ENCODE data around the gene IWS1. TPM values are rescaled to one million over a fixed set of nuclear protein-coding genes. Genes with fewer than 3 reads are reported as not detected.
"Not testable (repeated sequence)": the region's sequence is repeated elsewhere in the genome, so short reads cannot be mapped to it uniquely, and the experiment has no call there.

Gene IWS1
- total RNA-seq, 1 donor from 2014 or later = 77.1 TPM

- no peak overlapping the region for H3K4me3 ChIP-seq (ENCODE audit: low read depth, low read length)
- no peak for TF ChIP-seq CTCF (conservative IDR thresholded peaks at IDR 0.05; ENCODE audit: low read depth, low read length)
- DNase-seq (ENCODE audit: low read depth) = no peak
These were observed 63.8 kb downstream of the IWS1 start for GRCh38 chr2:127462461-127462860.

GRCh38 chr2:127456960-127457359 lies 69.3 kb downstream of the IWS1 start:
- DNase-seq (ENCODE audit: low read depth) = no peak
- H3K4me3 ChIP-seq (ENCODE audit: low read depth, low read length) = no peak overlapping the region
- no peak for TF ChIP-seq CTCF (conservative IDR thresholded peaks at IDR 0.05; ENCODE audit: low read depth, low read length)

- H3K4me3 ChIP-seq (ENCODE audit: low read depth, low read length) = no peak overlapping the region
- peak; percentile 33 for DNase-seq (ENCODE audit: low read depth)
- no peak for TF ChIP-seq CTCF (conservative IDR thresholded peaks at IDR 0.05; ENCODE audit: low read depth, low read length)
These were observed 70.5 kb downstream of the IWS1 start for GRCh38 chr2:127455566-127456493.

GRCh38 chr2:127454595-127455565 lies 71.4 kb downstream of the IWS1 start:
- H3K4me3 ChIP-seq (ENCODE audit: low read depth, low read length) = no peak overlapping the region
- no peak for TF ChIP-seq CTCF (conservative IDR thresholded peaks at IDR 0.05; ENCODE audit: low read depth, low read length)
- DNase-seq (ENCODE audit: low read depth) = peak; percentile 83

GRCh38 chr2:127453392-127454171 lies 72.7 kb downstream of the IWS1 start:
- no peak overlapping the region for H3K4me3 ChIP-seq (ENCODE audit: low read depth, low read length)
- TF ChIP-seq CTCF (conservative IDR thresholded peaks at IDR 0.05; ENCODE audit: low read depth, low read length) = peak; percentile 13
- DNase-seq (ENCODE audit: low read depth) = no peak

GRCh38 chr2:127453013-127453391 lies 73.3 kb downstream of the IWS1 start:
- H3K4me3 ChIP-seq (ENCODE audit: low read depth, low read length) = no peak overlapping the region
- DNase-seq (ENCODE audit: low read depth) = no peak
- no peak for TF ChIP-seq CTCF (conservative IDR thresholded peaks at IDR 0.05; ENCODE audit: low read depth, low read length)

GRCh38 chr2:127452423-127452822 lies 73.9 kb downstream of the IWS1 start:
- not testable (repeated sequence) for H3K4me3 ChIP-seq (ENCODE audit: low read depth, low read length); DNase-seq (ENCODE audit: low read depth)
